CMK (cell line): Measurements from ENCODE around the gene PPOX.

Experiments
- DNase-seq: peaks from one replicate; pipeline ENCODE4 v3.0.0-alpha.2; 2010; ENCODE audit warnings: low read depth

The PPOX gene

GRCh38 chr1:161176468-161177111 is 10.4 kb downstream of the PPOX start:
- no peak for DNase-seq

- peak; percentile 87 for DNase-seq
Measured at GRCh38 chr1:161177112-161177935, 11.1 kb downstream of the PPOX start, which contains the start of gene B4GALT3. Gene B4GALT3 (minus strand): TSS chr1:161177507. CDS start chr1:161176060, 1,447 bp downstream.

GRCh38 chr1:161177936-161178244 is 11.7 kb downstream of the PPOX start:
- no peak for DNase-seq

- no peak for DNase-seq
Measured at GRCh38 chr1:161179698-161180097, 13.5 kb downstream of the PPOX start.

GRCh38 chr1:161180639-161181038 is 14.4 kb downstream of the PPOX start:
- no peak for DNase-seq

GRCh38 chr1:161182214-161182613 is 16.0 kb downstream of the PPOX start:
- no peak for DNase-seq

- peak; percentile 51 for DNase-seq
Measured at GRCh38 chr1:161185282-161185682, 19.1 kb downstream of the PPOX start.

- no peak for DNase-seq
Measured at GRCh38 chr1:161185732-161186311, 19.6 kb downstream of the PPOX start.

- DNase-seq = no peak
Measured at GRCh38 chr1:161187311-161187710, 21.1 kb downstream of the PPOX start.

- no peak for DNase-seq
Measured at GRCh38 chr1:161188381-161188780, 22.2 kb downstream of the PPOX start.

- no peak for DNase-seq
Measured at GRCh38 chr1:161189036-161189435, 22.8 kb downstream of the PPOX start.

- no peak for DNase-seq
Measured at GRCh38 chr1:161190962-161191521, 24.8 kb downstream of the PPOX start.

- no peak for DNase-seq
Measured at GRCh38 chr1:161191971-161192370, 25.7 kb downstream of the PPOX start.

GRCh38 chr1:161192476-161193465 is 26.5 kb downstream of the PPOX start:
- peak; percentile 55 for DNase-seq

- DNase-seq = no peak
Measured at GRCh38 chr1:161193561-161194235, 27.5 kb downstream of the PPOX start.

GRCh38 chr1:161195171-161195570 is 28.9 kb downstream of the PPOX start:
- no peak for DNase-seq

GRCh38 chr1:161196111-161196510 is 29.9 kb downstream of the PPOX start:
- no peak for DNase-seq

- DNase-seq = no peak
Measured at GRCh38 chr1:161196521-161197451, 30.6 kb downstream of the PPOX start.

GRCh38 chr1:161197560-161198193 is 31.5 kb downstream of the PPOX start:
- DNase-seq = no peak
